ENCODE data around the gene PPID.

The PPID gene

DNA sequence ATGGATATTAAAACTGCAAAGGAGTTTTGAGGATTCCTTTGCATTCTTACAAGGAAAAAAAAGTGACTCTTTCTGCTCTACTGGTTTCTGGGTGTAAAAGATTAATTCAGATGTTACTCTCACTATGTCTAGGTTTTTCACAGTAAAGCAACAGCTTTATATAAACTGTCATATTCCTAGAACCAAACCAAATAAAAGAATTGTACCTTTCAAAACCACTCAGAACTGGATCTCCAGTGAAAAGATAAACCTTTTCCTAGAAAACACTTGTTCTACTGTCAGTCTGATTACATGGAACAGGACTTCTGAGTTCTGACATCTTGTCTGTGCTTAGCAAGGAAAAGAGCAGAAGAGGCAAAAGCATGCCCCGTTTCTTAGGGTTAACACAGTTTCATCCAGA, 5.0 kb upstream of the PPID start:
- Histone ChIP-seq H3K9ac (ENCODE audit: low read length) (no peak overlapping the region), H3K4me1 (ENCODE audit: low read length) (no peaks in the 10 kb centered on the region), H4K20me1 (ENCODE audit: insufficient read depth, low read length) (no peaks in the 10 kb centered on the region), H3K4me3 (ENCODE audit: low read length) (no peak overlapping the region), H2AFZ (ENCODE audit: low read length) (no peak overlapping the region), H3K27me3 (replicated peaks; ENCODE audit: insufficient read depth, low read length) (no peaks in the 10 kb centered on the region), H3K36me3 (replicated peaks; ENCODE audit: insufficient read depth, low read length) (no peaks in the 10 kb centered on the region), H3K9me2 (replicated peaks; ENCODE audit: insufficient read depth, low read length) (no peaks in the 10 kb centered on the region), H3K4me2 (ENCODE audit: low read depth, low read length) (no peak overlapping the region), H3K27ac (ENCODE audit: low read length) (no peak overlapping the region), H3K9me3 (replicated peaks; ENCODE audit: insufficient read depth, low read length) (no peaks in the 10 kb centered on the region), H3K79me2 (ENCODE audit: low read length) (no peaks in the 10 kb centered on the region), H3F3A (ENCODE audit: insufficient read depth, low read length) (peaks cover 6% of the 10 kb centered on the region)
- DNase-seq: no peak
- TF ChIP-seq EZH2 (optimal IDR thresholded peaks at IDR 0.05; ENCODE audit: low read depth, low read length) (no peak), EZH2phosphoT487 (IDR thresholded peaks at IDR 0.05; ENCODE audit: low read length) (no peak)
- TF ChIP-seq, protein P1, sequence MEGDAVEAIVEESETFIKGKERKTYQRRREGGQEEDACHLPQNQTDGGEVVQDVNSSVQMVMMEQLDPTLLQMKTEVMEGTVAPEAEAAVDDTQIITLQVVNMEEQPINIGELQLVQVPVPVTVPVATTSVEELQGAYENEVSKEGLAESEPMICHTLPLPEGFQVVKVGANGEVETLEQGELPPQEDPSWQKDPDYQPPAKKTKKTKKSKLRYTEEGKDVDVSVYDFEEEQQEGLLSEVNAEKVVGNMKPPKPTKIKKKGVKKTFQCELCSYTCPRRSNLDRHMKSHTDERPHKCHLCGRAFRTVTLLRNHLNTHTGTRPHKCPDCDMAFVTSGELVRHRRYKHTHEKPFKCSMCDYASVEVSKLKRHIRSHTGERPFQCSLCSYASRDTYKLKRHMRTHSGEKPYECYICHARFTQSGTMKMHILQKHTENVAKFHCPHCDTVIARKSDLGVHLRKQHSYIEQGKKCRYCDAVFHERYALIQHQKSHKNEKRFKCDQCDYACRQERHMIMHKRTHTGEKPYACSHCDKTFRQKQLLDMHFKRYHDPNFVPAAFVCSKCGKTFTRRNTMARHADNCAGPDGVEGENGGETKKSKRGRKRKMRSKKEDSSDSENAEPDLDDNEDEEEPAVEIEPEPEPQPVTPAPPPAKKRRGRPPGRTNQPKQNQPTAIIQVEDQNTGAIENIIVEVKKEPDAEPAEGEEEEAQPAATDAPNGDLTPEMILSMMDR (IDR thresholded peaks at IDR 0.05; ENCODE audit: low read length): no peak

DNA sequence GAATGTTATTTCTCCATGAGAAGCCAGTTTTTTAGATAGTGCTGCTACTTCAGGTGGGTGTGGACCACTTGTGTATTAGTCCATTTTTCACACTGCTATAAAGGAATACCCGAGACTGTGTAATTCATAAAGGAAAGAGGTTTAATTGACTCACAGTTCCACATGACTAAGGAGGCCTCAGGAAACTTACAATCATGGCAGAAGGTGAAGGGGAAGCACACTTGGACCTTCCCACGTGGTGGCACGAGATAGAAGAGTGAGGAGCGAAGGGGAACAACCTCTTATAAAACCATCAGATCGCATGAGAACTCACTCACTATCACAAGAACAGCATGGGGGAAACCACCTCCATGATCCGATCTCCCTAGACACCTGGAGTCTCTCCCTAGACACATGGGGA, 3.4 kb upstream of the PPID start:
- no peak overlapping the region for H3K4me2 ChIP-seq (ENCODE audit: low read depth, low read length)
- no peak overlapping the region for H3K9ac ChIP-seq (ENCODE audit: low read length)
- H3K9me2 ChIP-seq (replicated peaks; ENCODE audit: insufficient read depth, low read length): no peaks in the 10 kb centered on the region
- no peak for TF ChIP-seq EZH2 (optimal IDR thresholded peaks at IDR 0.05; ENCODE audit: low read depth, low read length)
- TF ChIP-seq, protein P1 (IDR thresholded peaks at IDR 0.05; ENCODE audit: low read length): no peak
- no peak for TF ChIP-seq EZH2phosphoT487 (IDR thresholded peaks at IDR 0.05; ENCODE audit: low read length)
- no peak for DNase-seq
- peaks cover 15% of the 10 kb centered on the region for H3K79me2 ChIP-seq (ENCODE audit: low read length)
- peaks cover 7% of the 10 kb centered on the region for H3K4me1 ChIP-seq (ENCODE audit: low read length)
- no peaks in the 10 kb centered on the region for H3K36me3 ChIP-seq (replicated peaks; ENCODE audit: insufficient read depth, low read length)
- H4K20me1 ChIP-seq (ENCODE audit: insufficient read depth, low read length): no peaks in the 10 kb centered on the region
- H3F3A ChIP-seq (ENCODE audit: insufficient read depth, low read length): peaks cover 7% of the 10 kb centered on the region
- H3K27ac ChIP-seq (ENCODE audit: low read length): no peak overlapping the region
- no peaks in the 10 kb centered on the region for H3K9me3 ChIP-seq (replicated peaks; ENCODE audit: insufficient read depth, low read length)
- H3K4me3 ChIP-seq (ENCODE audit: low read length): no peak overlapping the region
- no peaks in the 10 kb centered on the region for H3K27me3 ChIP-seq (replicated peaks; ENCODE audit: insufficient read depth, low read length)
- H2AFZ ChIP-seq (ENCODE audit: low read length): no peak overlapping the region

DNA sequence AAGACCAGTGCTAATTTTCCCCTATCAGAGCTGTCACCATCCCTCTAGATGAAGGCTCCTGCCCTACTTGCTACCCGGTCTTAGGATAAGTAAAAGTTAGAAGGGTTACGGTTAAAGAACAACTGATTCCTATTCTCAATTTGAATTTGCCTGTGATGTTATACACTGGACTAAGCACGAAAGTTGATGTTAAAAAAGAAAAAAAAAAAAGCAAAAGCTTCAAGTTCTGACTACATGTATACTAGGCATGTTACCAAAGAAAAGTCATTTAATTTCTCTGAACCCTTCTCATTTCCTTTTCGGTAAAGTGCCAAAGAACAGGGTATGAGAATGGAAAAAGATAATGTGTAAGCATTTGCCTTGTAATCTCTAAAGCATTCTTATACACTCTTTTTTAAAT, 1.4 kb upstream of the PPID start:
- Histone ChIP-seq H4K20me1 (ENCODE audit: insufficient read depth, low read length) (no peaks in the 10 kb centered on the region), H3K4me2 (ENCODE audit: low read depth, low read length) (no peak overlapping the region), H3K9ac (ENCODE audit: low read length) (no peak overlapping the region), H3F3A (ENCODE audit: insufficient read depth, low read length) (peaks cover 7% of the 10 kb centered on the region), H3K9me2 (replicated peaks; ENCODE audit: insufficient read depth, low read length) (no peaks in the 10 kb centered on the region), H3K36me3 (replicated peaks; ENCODE audit: insufficient read depth, low read length) (peaks cover 7% of the 10 kb centered on the region; the same call in 1 of the 2 replicates), H3K4me1 (ENCODE audit: low read length) (peaks cover 7% of the 10 kb centered on the region), H3K79me2 (ENCODE audit: low read length) (peaks cover 27% of the 10 kb centered on the region), H3K27ac (ENCODE audit: low read length) (no peak overlapping the region), H2AFZ (ENCODE audit: low read length) (no peak overlapping the region), H3K27me3 (replicated peaks; ENCODE audit: insufficient read depth, low read length) (no peaks in the 10 kb centered on the region), H3K4me3 (ENCODE audit: low read length) (no peak overlapping the region), H3K9me3 (replicated peaks; ENCODE audit: insufficient read depth, low read length) (no peaks in the 10 kb centered on the region)
- TF ChIP-seq, protein P1 (IDR thresholded peaks at IDR 0.05; ENCODE audit: low read length): no peak
- TF ChIP-seq EZH2 (optimal IDR thresholded peaks at IDR 0.05; ENCODE audit: low read depth, low read length) (no peak), EZH2phosphoT487 (IDR thresholded peaks at IDR 0.05; ENCODE audit: low read length) (no peak)
- DNase-seq: no peak
